Panc1 (cell line): ENCODE measurements around the gene DDX1. TPM values are rescaled to one million over a fixed set of nuclear protein-coding genes. Genes with fewer than 3 reads are reported as not detected.
"Not testable (repeated sequence)": the region's sequence is repeated elsewhere in the genome, so short reads cannot be mapped to it uniquely, and the experiment has no call there.

Experiments
- ATAC-seq: fragments of 200-7000 bp; cut with Tn5 transposase; 2 replicates; pipeline ENCODE4 v1.9.1; 2020; ENCODE audit warnings: mild to moderate bottlenecking, moderate library complexity
- BruUV-seq: library from RNA; stranded (reverse); fragments of 400-500 nt; replicated peaks from 2 replicates; lab custom pipeline; 2021; lab: Mats Ljungman, UMichigan
- CTCF ChIA-PET: fragments of 300-600 bp; sonication (Branson Sonifier 250); formaldehyde crosslinking; loops from one replicate; lab custom pipeline; 2022; ENCODE audit warnings: antibody characterized with exemption; lab: Charles Lee
- POLR2A ChIA-PET: fragments of 300-600 bp; sonication (Branson Sonifier 250); formaldehyde crosslinking; loops from one replicate; lab custom pipeline; 2022; ENCODE audit warnings: antibody characterized with exemption; lab: Charles Lee
- DNase-seq: peaks from one replicate; pipeline ENCODE4 v3.0.0-alpha.2; 2010; ENCODE audit warnings: low read depth, low spot score
- H3K27ac ChIP-seq: 2 replicates; pipeline ENCODE4 v1.5.1; 2011; ENCODE audit warnings: mild to moderate bottlenecking, low read length, inconsistent platforms
- H3K27me3 ChIP-seq: fragments of 200-500 bp; sonication (Bioruptor generic); 2 replicates; pipeline ENCODE4 v1.6.0; 2014; ENCODE audit warnings: low read length, inconsistent platforms; ENCODE audit not compliant: control insufficient read depth, insufficient read depth
- H3K36me3 ChIP-seq: fragments of 200-500 bp; sonication (Bioruptor generic); 2 replicates; pipeline ENCODE4 v1.5.1; 2014; ENCODE audit warnings: inconsistent platforms, mild to moderate bottlenecking, low read length, moderate library complexity; ENCODE audit not compliant: control insufficient read depth, insufficient read depth
- H3K4me1 ChIP-seq: 2 replicates; pipeline ENCODE4 v1.5.1; 2011; ENCODE audit warnings: inconsistent platforms, mild to moderate bottlenecking, low read length, moderate library complexity; ENCODE audit not compliant: control insufficient read depth, insufficient read depth
- H3K4me3 ChIP-seq, 2 experiments: 2 replicates each; pipeline ENCODE4 v1.5.1; 2011 to 2012; ENCODE audit warnings: low read depth in 2 of 2, low read length in 2 of 2, mild to moderate bottlenecking in 2 of 2, inconsistent platforms in 1 of 2, moderate library complexity in 1 of 2
- H3K9me3 ChIP-seq: fragments of 200-500 bp; sonication (Bioruptor generic); 2 replicates; pipeline ENCODE4 v1.5.1; 2014; ENCODE audit warnings: low read depth, mild to moderate bottlenecking, inconsistent platforms, low read length, moderate library complexity; ENCODE audit not compliant: control insufficient read depth, insufficient read depth
- POLR2AphosphoS5 ChIP-seq: IDR thresholded peaks from 2 replicates; pipeline ENCODE4 v1.6.1; 2012; ENCODE audit warnings: mild to moderate bottlenecking, low read depth, low read length, moderate library complexity
- REST ChIP-seq, 2 experiments: IDR thresholded peaks; 2 replicates each; pipeline ENCODE4 v1.6.1; 2011 to 2012; ENCODE audit warnings: low read depth in 2 of 2, control low read depth in 1 of 2, low read length in 1 of 2, mild to moderate bottlenecking in 1 of 2, moderate library complexity in 1 of 2; ENCODE audit not compliant: insufficient read depth in 1 of 2
- SIN3A ChIP-seq: IDR thresholded peaks from 2 replicates; pipeline ENCODE4 v1.6.1; 2012; ENCODE audit warnings: low read depth, mild to moderate bottlenecking, low read length, moderate library complexity, borderline replicate concordance; ENCODE audit not compliant: insufficient read depth
- TCF7L2 ChIP-seq: IDR thresholded peaks from 2 replicates; pipeline ENCODE4 v1.6.1; 2011; ENCODE audit warnings: mild to moderate bottlenecking, low read depth, low read length, inconsistent platforms
- in situ Hi-C: cut with HindIII; loops from 2 replicates; pipeline ENCODE4 v1.10.0; 2016; ENCODE audit warnings: low sequenced_read_pairs, low pct_unique_long_range_greater_than_20kb
- intact Hi-C: fragments of 100-400 bp; cut with micrococcal nuclease; formaldehyde crosslinking; loops from one replicate; pipeline ENCODE4 v1.10.0; 2022; ENCODE audit not compliant: unreplicated experiment
- total RNA-seq: library from RNA; stranded (reverse); gene quantifications from one replicate; pipeline ENCODE4 v1.2.1, GENCODE V29; 2021; ENCODE audit not compliant: unreplicated experiment
- TF ChIP-seq, protein P1 (sequence below): fragments of 450-650 bp; IDR thresholded peaks from 2 replicates; pipeline ENCODE4 v1.5.1; 2017; ENCODE audit warnings: mild to moderate bottlenecking

The DDX1 gene
- total RNA-seq, 1 experiment from 2014 or later = 102 TPM

DNA sequence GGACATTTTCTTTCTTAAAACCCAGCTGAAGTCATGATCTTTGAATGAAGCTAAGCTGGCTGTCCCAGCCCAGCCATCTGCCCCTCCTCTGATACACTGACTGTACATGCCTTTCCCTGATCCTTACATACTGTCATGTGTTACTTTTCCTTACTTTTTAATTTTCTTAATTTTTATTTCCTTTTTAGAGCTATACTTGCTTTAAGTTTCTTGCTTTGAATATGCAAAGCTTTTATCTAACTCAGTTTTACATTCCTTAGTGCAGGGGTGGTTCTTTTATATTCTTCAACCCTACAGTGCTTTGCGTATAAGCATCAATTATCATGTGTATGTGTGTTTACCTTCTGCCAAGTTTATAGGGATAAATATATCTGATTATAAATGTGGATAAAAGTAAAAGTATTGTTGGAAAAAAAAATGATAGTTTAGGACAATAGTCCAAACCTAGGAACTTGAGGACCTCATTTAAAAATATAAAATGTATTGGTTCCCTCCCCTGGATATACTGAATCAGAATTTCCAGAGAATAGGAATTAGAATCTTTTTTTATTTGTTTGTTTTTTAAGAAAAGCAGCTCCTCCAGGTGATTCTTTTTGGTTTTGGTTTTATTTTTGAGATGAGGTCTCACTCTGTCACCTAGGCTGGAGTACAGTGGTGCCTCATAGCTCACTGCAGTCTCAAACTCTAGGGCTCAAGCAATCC is 17.8 kb downstream of the DDX1 start:
- no TSS peak for BruUV-seq
- POLR2A ChIA-PET = no interaction called here
- ATAC-seq = no peak

GRCh38 chr2:15610430-15610952 is 18.8 kb downstream of the DDX1 start:
- in situ Hi-C loops = no loop called here
- Histone ChIP-seq H3K27me3 (no peaks in the 10 kb centered on the region), H3K4me1 (no peaks in the 10 kb centered on the region), H3K27ac (no peak overlapping the region), H3K36me3 (peaks cover 40% of the 10 kb centered on the region), H3K9me3 (no peaks in the 10 kb centered on the region), H3K4me3 (no peak overlapping the region)
- CTCF ChIA-PET = no interaction called here
- BruUV-seq = no TSS peak
- POLR2A ChIA-PET = no interaction called here
- intact Hi-C loops = no loop called here
- ATAC-seq = no peak
- DNase-seq = no peak
- TF ChIP-seq REST (IDR thresholded peaks at IDR 0.05; ENCODE audit: insufficient read depth in 1 of 2, low read depth in 2 of 2, low read length in 1 of 2) (no peak), POLR2AphosphoS5 (no peak), TCF7L2 (no peak), SIN3A (no peak)
- TF ChIP-seq, protein P1, sequence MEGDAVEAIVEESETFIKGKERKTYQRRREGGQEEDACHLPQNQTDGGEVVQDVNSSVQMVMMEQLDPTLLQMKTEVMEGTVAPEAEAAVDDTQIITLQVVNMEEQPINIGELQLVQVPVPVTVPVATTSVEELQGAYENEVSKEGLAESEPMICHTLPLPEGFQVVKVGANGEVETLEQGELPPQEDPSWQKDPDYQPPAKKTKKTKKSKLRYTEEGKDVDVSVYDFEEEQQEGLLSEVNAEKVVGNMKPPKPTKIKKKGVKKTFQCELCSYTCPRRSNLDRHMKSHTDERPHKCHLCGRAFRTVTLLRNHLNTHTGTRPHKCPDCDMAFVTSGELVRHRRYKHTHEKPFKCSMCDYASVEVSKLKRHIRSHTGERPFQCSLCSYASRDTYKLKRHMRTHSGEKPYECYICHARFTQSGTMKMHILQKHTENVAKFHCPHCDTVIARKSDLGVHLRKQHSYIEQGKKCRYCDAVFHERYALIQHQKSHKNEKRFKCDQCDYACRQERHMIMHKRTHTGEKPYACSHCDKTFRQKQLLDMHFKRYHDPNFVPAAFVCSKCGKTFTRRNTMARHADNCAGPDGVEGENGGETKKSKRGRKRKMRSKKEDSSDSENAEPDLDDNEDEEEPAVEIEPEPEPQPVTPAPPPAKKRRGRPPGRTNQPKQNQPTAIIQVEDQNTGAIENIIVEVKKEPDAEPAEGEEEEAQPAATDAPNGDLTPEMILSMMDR = no peak

More for the DNA sequence above, 17.8 kb downstream of the DDX1 start:
- H3K4me3 ChIP-seq = no peak overlapping the region
- in situ Hi-C loops (no loop called here), intact Hi-C loops (no loop called here)
- DNase-seq = no peak
- H3K27me3 ChIP-seq = no peaks in the 10 kb centered on the region
- peaks cover 36% of the 10 kb centered on the region for H3K36me3 ChIP-seq
- H3K9me3 ChIP-seq = no peaks in the 10 kb centered on the region
- CTCF ChIA-PET = no interaction called here
- TF ChIP-seq SIN3A (no peak), POLR2AphosphoS5 (no peak), REST (IDR thresholded peaks at IDR 0.05; ENCODE audit: insufficient read depth in 1 of 2, low read depth in 2 of 2, low read length in 1 of 2) (no peak), TCF7L2 (no peak)
- TF ChIP-seq, protein P1 = no peak
- no peaks in the 10 kb centered on the region for H3K4me1 ChIP-seq
- H3K27ac ChIP-seq = no peak overlapping the region

DNA sequence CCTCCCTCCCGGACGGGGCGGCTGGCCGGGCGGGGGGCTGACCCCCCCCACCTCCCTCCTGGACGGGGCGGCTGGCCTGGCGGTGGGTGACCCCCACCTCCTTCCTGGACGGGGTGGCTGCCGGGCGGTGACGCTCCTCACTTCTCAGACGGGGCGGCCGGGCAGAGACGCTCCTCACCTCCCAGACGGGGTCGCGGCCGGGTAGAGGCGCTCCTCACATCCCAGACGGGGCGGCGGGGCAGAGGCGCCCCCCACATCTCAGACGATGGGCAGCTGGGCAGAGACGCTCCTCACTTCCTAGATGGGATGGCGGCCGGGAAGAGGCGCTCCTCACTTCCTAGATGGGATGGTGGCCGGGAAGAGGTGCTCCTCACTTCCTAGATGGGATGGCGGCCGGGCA is 20.4 kb downstream of the DDX1 start:
- intact Hi-C loops, CTCF ChIA-PET, H3K9me3 ChIP-seq, H3K27ac ChIP-seq, H3K4me1 ChIP-seq, ATAC-seq, H3K4me3 ChIP-seq, DNase-seq, in situ Hi-C loops, H3K27me3 ChIP-seq, POLR2A ChIA-PET, BruUV-seq: not testable (repeated sequence)
- peaks cover 27% of the 10 kb centered on the region for H3K36me3 ChIP-seq
